Transverse colon (tissue), 4 donors: ENCODE results near the gene POLR2M. TPM values are rescaled to one million over a fixed set of nuclear protein-coding genes. Genes with fewer than 3 reads are reported as not detected.

Experiments
- DNase-seq: peaks from one replicate; pipeline ENCODE4 v3.0.0-alpha.2; 2019
- H3K27ac ChIP-seq, 4 donors: fragments of 200-600 bp; sonication (generic); 2 replicates each; pipeline ENCODE4 v1.5.1; 2016 to 2018; ENCODE audit warnings: inconsistent platforms in 4 of 4
- H3K27me3 ChIP-seq: fragments of 200-600 bp; sonication (generic); 2 replicates; pipeline ENCODE4 v1.5.1; 2017; ENCODE audit warnings: inconsistent platforms
- H3K36me3 ChIP-seq, 4 donors: fragments of 200-600 bp; sonication (generic); 2 replicates each; pipeline ENCODE4 v1.5.1; 2017 to 2019; ENCODE audit warnings: inconsistent platforms in 4 of 4
- H3K4me1 ChIP-seq, 4 donors: fragments of 200-600 bp; sonication (generic); 2 replicates each; pipeline ENCODE4 v1.5.1; 2017 to 2020; ENCODE audit warnings: inconsistent platforms in 4 of 4
- H3K4me3 ChIP-seq, 4 donors: fragments of 200-600 bp; sonication (generic); 1 replicate in 1 of 4; 2 replicates in 3 of 4; pipeline versions ENCODE4 v1.5.1 to v1.6.1; 2017 to 2019; ENCODE audit warnings: inconsistent platforms in 4 of 4
- H3K9me3 ChIP-seq, 2 donors: fragments of 200-600 bp; sonication (generic); 2 replicates each; pipeline ENCODE4 v1.5.1; 2017 to 2019; ENCODE audit warnings: inconsistent platforms in 2 of 2
- EP300 ChIP-seq: sonication (generic); formaldehyde crosslinking; IDR thresholded peaks from one replicate; pipeline ENCODE4 v1.6.1; 2017; ENCODE audit warnings: antibody characterized with exemption, low read depth
- POLR2A ChIP-seq: fragments of 450-650 bp; IDR thresholded peaks from one replicate; pipeline ENCODE4 v1.6.1; 2016; ENCODE audit warnings: antibody characterized with exemption, mild to moderate bottlenecking, moderate library complexity
- POLR2AphosphoS5 ChIP-seq, 3 donors: sonication (generic); formaldehyde crosslinking; IDR thresholded peaks; one replicate each; pipeline ENCODE4 v1.6.1; 2016; ENCODE audit warnings: antibody characterized with exemption in 3 of 3
- WGBS, 2 donors: methylation state at CpG; one replicate each; pipeline ENCODE4 v1.1.5; 2018; ENCODE audit warnings: low coverage in 1 of 2; 5-methylcytosine and 5-hydroxymethylcytosine counted together
- in situ Hi-C, 4 donors: fragments of 200-750 bp; cut with MboI; loops; one replicate each; pipeline versions ENCODE4 v1.15.0 to v1.15.1; 2017; ENCODE audit warnings: low sequenced_read_pairs in 3 of 4, low pct_ligation_motif_present in 1 of 4, low pct_unique_long_range_greater_than_20kb in 1 of 4
- intact Hi-C: fragments of 100-400 bp; cut with DNase I; formaldehyde crosslinking; loops from one replicate; pipeline ENCODE4 v1.15.1; 2023; ENCODE audit warnings: low total_unique reads
- total RNA-seq, 4 donors: library from RNA; depleted of rRNA; stranded (reverse); fragments of >200 nt; gene quantifications; one replicate each; pipeline ENCODE4 v1.1.0, GENCODE V29; 2016
- TF ChIP-seq, protein P1 (sequence below), 5 experiments: fragments of 200-600 bp in 3 of 5; fragments of 450-650 bp in 2 of 5; sonication (generic) in 3 of 5; IDR thresholded peaks; 1 replicate in 2 of 5; 2 replicates in 3 of 5; pipeline ENCODE4 v1.5.1; 2016 to 2017; ENCODE audit warnings: antibody characterized with exemption in 5 of 5, inconsistent platforms in 3 of 5, mild to moderate bottlenecking in 2 of 5, moderate library complexity in 1 of 5

The POLR2M gene
- total RNA-seq, 4 donors from 2014 or later, result 18.5 to 159 (median 42.2) TPM

DNA sequence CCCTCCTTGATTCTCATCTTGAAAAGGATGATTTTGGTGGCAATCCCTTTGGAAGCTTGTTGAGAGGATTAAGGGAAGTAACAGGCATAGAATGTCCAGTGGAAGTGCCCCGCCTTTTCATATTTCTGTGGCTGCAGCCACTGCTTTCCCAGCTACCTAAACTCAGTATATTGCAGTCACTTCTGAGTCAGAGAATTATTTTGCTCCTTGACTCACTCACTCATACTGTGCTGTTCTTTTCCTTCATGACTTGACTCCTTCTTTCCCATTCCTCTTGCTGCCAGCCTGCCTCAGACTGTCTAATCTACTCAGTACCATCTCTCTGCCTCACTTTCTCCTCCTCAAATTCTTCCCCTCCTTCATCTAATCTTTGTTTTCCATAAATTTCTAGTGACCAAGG, 26.5 kb upstream of the POLR2M start:
- H3K27ac ChIP-seq, result no peak overlapping the region
- H3K36me3 ChIP-seq, result no peaks in the 10 kb centered on the region
- WGBS, 2 donors, result 86 to 100% methylated on average over 1 of the region's 1 CpG
- intact Hi-C loops, result no loop called here
- in situ Hi-C loops, result no loop called here
- no peak for DNase-seq
- no peaks in the 10 kb centered on the region for H3K4me1 ChIP-seq
- TF ChIP-seq POLR2AphosphoS5 (IDR thresholded peaks at IDR 0.05) (no peak), EP300 (no peak), POLR2A (no peak)
- TF ChIP-seq, protein P1, sequence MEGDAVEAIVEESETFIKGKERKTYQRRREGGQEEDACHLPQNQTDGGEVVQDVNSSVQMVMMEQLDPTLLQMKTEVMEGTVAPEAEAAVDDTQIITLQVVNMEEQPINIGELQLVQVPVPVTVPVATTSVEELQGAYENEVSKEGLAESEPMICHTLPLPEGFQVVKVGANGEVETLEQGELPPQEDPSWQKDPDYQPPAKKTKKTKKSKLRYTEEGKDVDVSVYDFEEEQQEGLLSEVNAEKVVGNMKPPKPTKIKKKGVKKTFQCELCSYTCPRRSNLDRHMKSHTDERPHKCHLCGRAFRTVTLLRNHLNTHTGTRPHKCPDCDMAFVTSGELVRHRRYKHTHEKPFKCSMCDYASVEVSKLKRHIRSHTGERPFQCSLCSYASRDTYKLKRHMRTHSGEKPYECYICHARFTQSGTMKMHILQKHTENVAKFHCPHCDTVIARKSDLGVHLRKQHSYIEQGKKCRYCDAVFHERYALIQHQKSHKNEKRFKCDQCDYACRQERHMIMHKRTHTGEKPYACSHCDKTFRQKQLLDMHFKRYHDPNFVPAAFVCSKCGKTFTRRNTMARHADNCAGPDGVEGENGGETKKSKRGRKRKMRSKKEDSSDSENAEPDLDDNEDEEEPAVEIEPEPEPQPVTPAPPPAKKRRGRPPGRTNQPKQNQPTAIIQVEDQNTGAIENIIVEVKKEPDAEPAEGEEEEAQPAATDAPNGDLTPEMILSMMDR (IDR thresholded peaks at IDR 0.05), result no peak
- H3K4me3 ChIP-seq, result no peak overlapping the region
- H3K27me3 ChIP-seq, result no peaks in the 10 kb centered on the region
- H3K9me3 ChIP-seq, result no peaks in the 10 kb centered on the region

DNA sequence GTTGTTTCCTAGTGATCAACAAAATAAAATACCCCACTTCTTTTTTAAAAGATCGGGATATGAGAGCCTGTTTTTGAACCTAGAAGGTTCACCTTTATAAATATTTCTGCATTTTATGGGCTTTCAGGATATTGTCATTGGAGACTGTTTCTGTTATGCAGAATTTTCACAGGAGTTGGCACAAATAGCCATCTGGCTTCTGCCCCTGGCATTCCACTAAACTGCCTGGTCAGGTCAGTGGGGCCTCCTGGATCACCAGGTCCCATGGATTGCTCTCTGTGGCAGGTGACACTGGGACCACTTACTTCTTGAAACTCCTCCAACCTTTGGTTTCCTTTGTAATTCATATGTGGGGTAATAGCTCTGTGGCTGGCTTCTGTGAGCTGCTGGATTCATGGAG, 25.5 kb upstream of the POLR2M start:
- in situ Hi-C loops, result no loop called here
- no peak overlapping the region for H3K27ac ChIP-seq

DNA sequence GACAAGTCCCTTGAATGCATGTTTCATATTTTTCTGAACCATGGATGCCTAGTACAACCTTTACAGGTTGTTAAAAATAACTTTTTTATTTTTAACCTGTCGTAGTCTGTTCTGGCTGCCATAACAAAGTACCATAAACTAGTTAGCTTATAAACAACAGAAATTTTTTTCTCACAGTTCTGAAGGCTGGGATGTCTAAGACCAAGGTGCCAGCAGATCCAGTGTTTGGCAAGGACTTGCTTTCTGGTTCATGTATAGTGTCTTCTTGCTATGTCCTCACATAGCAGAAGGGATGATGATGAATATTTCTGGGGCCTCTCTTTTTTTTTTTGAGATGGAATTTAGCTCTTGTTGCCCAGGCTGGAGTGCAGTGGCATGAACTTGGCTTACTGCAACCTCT, 23.0 kb upstream of the POLR2M start:
- intact Hi-C loops (no loop called here), in situ Hi-C loops (no loop called here)
- 58 to 100% methylated on average over 1 of the region's 1 CpG for WGBS, 2 donors
- no peaks in the 10 kb centered on the region for H3K9me3 ChIP-seq
- no peak overlapping the region for H3K4me3 ChIP-seq
- no peaks in the 10 kb centered on the region for H3K27me3 ChIP-seq
- TF ChIP-seq, protein P1 (IDR thresholded peaks at IDR 0.05), result no peak
- TF ChIP-seq POLR2AphosphoS5 (IDR thresholded peaks at IDR 0.05), result peak in 1 of 3 donors; percentile 37
- H3K4me1 ChIP-seq, result no peaks in the 10 kb centered on the region
- no peaks in the 10 kb centered on the region for H3K36me3 ChIP-seq
- peak overlapping the region in 2 of 4 donors; percentile 29 to 30 for H3K27ac ChIP-seq
- DNase-seq, result no peak

More for the DNA sequence above, 25.5 kb upstream of the POLR2M start:
- WGBS, 2 donors, result 86 to 89% methylated on average over 1 of the region's 1 CpG
- TF ChIP-seq, protein P1 (IDR thresholded peaks at IDR 0.05), result no peak
- TF ChIP-seq POLR2A (no peak), EP300 (no peak), POLR2AphosphoS5 (IDR thresholded peaks at IDR 0.05) (no peak)
- no peaks in the 10 kb centered on the region for H3K36me3 ChIP-seq
- no peaks in the 10 kb centered on the region for H3K4me1 ChIP-seq
- no peaks in the 10 kb centered on the region for H3K27me3 ChIP-seq
- DNase-seq, result no peak
- intact Hi-C loops, result no loop called here
- no peaks in the 10 kb centered on the region for H3K9me3 ChIP-seq
- no peak overlapping the region for H3K4me3 ChIP-seq

DNA sequence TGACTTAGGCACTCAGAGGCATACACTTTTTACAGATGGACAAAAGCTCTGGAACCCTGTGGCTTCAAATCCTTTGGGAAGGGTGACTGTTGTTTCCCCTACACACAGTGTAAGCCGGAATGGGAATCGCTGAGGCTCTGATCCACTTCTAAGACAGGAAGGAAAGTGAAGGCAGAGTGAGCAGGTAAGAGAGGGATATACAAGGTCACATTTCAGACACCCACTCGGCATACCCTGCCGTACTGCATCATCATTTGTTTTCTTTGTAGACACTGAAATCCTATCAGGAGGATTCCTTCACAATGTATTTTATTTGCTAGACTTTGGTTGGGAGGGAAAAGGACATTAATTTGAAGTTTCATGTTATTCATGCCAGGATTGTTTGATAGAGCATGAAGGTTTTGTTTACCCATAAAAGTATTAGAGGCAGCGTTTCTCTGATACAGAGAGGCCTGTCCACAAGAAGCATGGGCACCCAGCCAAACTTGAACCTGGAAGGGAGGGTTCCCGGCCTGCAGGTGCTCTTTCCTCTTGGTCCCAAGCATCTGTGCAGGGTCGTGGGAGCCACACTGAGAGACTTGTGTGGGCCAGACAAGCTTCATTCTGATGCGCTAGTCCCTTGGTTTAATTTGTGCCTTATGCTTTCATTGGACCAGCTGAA, 21.9 kb upstream of the POLR2M start:
- no peak for DNase-seq
- WGBS, 2 donors, result 69 to 80% methylated on average over 5 to 8 of the region's 8 CpGs
- H3K4me1 ChIP-seq, result no peaks in the 10 kb centered on the region
- no peaks in the 10 kb centered on the region for H3K27me3 ChIP-seq
- intact Hi-C loops, result no loop called here
- in situ Hi-C loops, result no loop called here
- no peak overlapping the region for H3K27ac ChIP-seq
- H3K36me3 ChIP-seq, result no peaks in the 10 kb centered on the region
- H3K4me3 ChIP-seq, result no peak overlapping the region
- TF ChIP-seq EP300 (no peak), POLR2A (no peak), POLR2AphosphoS5 (IDR thresholded peaks at IDR 0.05) (no peak)
- TF ChIP-seq, protein P1 (IDR thresholded peaks at IDR 0.05), result no peak
- no peaks in the 10 kb centered on the region for H3K9me3 ChIP-seq
